ENCODE results near the gene DBNDD2.

DBNDD2 gene

GRCh38 chr20:45426320-45427016 lies 18.4 kb downstream of the DBNDD2 start:
- Histone ChIP-seq H3K27me3 (ENCODE audit: insufficient read depth, low read length, poor library complexity, severe bottlenecking) (no peaks in the 10 kb centered on the region), H3K79me2 (ENCODE audit: insufficient read depth, low read length) (no peaks in the 10 kb centered on the region), H3K9me2 (replicated peaks; ENCODE audit: low read depth, low read length) (no peaks in the 10 kb centered on the region), H3K9me3 (ENCODE audit: insufficient read depth, low read depth, low read length) (no peaks in the 10 kb centered on the region), H3K4me2 (ENCODE audit: low read depth, low read length, poor library complexity, severe bottlenecking) (no peak overlapping the region), H3K9ac (ENCODE audit: low read depth, low read length, poor library complexity, severe bottlenecking) (no peak overlapping the region), H4K20me1 (ENCODE audit: insufficient read depth, low read length, poor library complexity, severe bottlenecking) (no peaks in the 10 kb centered on the region), H3F3A (ENCODE audit: low read depth) (no peaks in the 10 kb centered on the region), H2AFZ (ENCODE audit: low read length) (no peak overlapping the region), H3K36me3 (ENCODE audit: insufficient read depth, low read length) (peaks cover 32% of the 10 kb centered on the region; the same call in 1 of the 2 replicates), H3K4me1 (ENCODE audit: insufficient read depth, low read length, poor library complexity, severe bottlenecking) (peaks cover 4% of the 10 kb centered on the region), H3K4me3 (ENCODE audit: low read length, poor library complexity, severe bottlenecking) (no peak overlapping the region)
- no peak for TF ChIP-seq CTCF (conservative IDR thresholded peaks at IDR 0.05; ENCODE audit: low read length)
- TF ChIP-seq EZH2phosphoT487 (IDR thresholded peaks at IDR 0.05; ENCODE audit: borderline replicate concordance), result no peak

- H3K9me3 ChIP-seq (ENCODE audit: insufficient read depth, low read depth, low read length), result no peaks in the 10 kb centered on the region
- no peaks in the 10 kb centered on the region for H3F3A ChIP-seq (ENCODE audit: low read depth)
- H3K9ac ChIP-seq (ENCODE audit: low read depth, low read length, poor library complexity, severe bottlenecking), result no peak overlapping the region
- H3K4me2 ChIP-seq (ENCODE audit: low read depth, low read length, poor library complexity, severe bottlenecking), result no peak overlapping the region
- no peaks in the 10 kb centered on the region for H4K20me1 ChIP-seq (ENCODE audit: insufficient read depth, low read length, poor library complexity, severe bottlenecking)
- no peak overlapping the region for H2AFZ ChIP-seq (ENCODE audit: low read length)
- H3K79me2 ChIP-seq (ENCODE audit: insufficient read depth, low read length), result no peaks in the 10 kb centered on the region
- no peak overlapping the region for H3K4me3 ChIP-seq (ENCODE audit: low read length, poor library complexity, severe bottlenecking)
- no peaks in the 10 kb centered on the region for H3K27me3 ChIP-seq (ENCODE audit: insufficient read depth, low read length, poor library complexity, severe bottlenecking)
- peaks cover 26% of the 10 kb centered on the region; the same call in 1 of the 2 replicates for H3K36me3 ChIP-seq (ENCODE audit: insufficient read depth, low read length)
- TF ChIP-seq CTCF (conservative IDR thresholded peaks at IDR 0.05; ENCODE audit: low read length) (no peak), EZH2phosphoT487 (IDR thresholded peaks at IDR 0.05; ENCODE audit: borderline replicate concordance) (no peak)
- H3K9me2 ChIP-seq (replicated peaks; ENCODE audit: low read depth, low read length), result no peaks in the 10 kb centered on the region
- H3K4me1 ChIP-seq (ENCODE audit: insufficient read depth, low read length, poor library complexity, severe bottlenecking), result peaks cover 14% of the 10 kb centered on the region
These were observed 19.4 kb downstream of the DBNDD2 start for GRCh38 chr20:45427236-45428149.

- Histone ChIP-seq H3K27me3 (ENCODE audit: insufficient read depth, low read length, poor library complexity, severe bottlenecking) (no peaks in the 10 kb centered on the region), H3K9me2 (replicated peaks; ENCODE audit: low read depth, low read length) (no peaks in the 10 kb centered on the region), H3K36me3 (ENCODE audit: insufficient read depth, low read length) (peaks cover 11% of the 10 kb centered on the region; the same call in 1 of the 2 replicates), H4K20me1 (ENCODE audit: insufficient read depth, low read length, poor library complexity, severe bottlenecking) (no peaks in the 10 kb centered on the region), H3F3A (ENCODE audit: low read depth) (no peaks in the 10 kb centered on the region), H3K9me3 (ENCODE audit: insufficient read depth, low read depth, low read length) (no peaks in the 10 kb centered on the region), H3K4me1 (ENCODE audit: insufficient read depth, low read length, poor library complexity, severe bottlenecking) (peaks cover 26% of the 10 kb centered on the region), H3K79me2 (ENCODE audit: insufficient read depth, low read length) (no peaks in the 10 kb centered on the region), H3K9ac (ENCODE audit: low read depth, low read length, poor library complexity, severe bottlenecking) (no peak overlapping the region), H3K4me2 (ENCODE audit: low read depth, low read length, poor library complexity, severe bottlenecking) (no peak overlapping the region), H3K4me3 (ENCODE audit: low read length, poor library complexity, severe bottlenecking) (no peak overlapping the region), H2AFZ (ENCODE audit: low read length) (no peak overlapping the region)
- no peak for TF ChIP-seq CTCF (conservative IDR thresholded peaks at IDR 0.05; ENCODE audit: low read length)
- TF ChIP-seq EZH2phosphoT487 (IDR thresholded peaks at IDR 0.05; ENCODE audit: borderline replicate concordance), result no peak
These were observed 21.5 kb downstream of the DBNDD2 start for GRCh38 chr20:45429618-45430017.

Measured in Loucy (cell line).